Prostate gland (tissue), 2 donors: Measurements from ENCODE around the gene EARS2.

Experiments used
- CTCF ChIP-seq, 4 experiments: fragments of 200-600 bp in 2 of 4; fragments of 450-650 bp in 2 of 4; sonication (generic) in 2 of 4; IDR thresholded peaks; 1 replicate in 3 of 4; 2 replicates in 1 of 4; pipeline ENCODE4 v1.5.1; 2016 to 2019; ENCODE audit warnings: antibody characterized with exemption in 4 of 4, mild to moderate bottlenecking in 2 of 4, moderate library complexity in 2 of 4
- POLR2A ChIP-seq: fragments of 450-650 bp; IDR thresholded peaks from one replicate; pipeline ENCODE4 v1.6.1; 2016; ENCODE audit warnings: antibody characterized with exemption, mild to moderate bottlenecking
- POLR2AphosphoS5 ChIP-seq: sonication (generic); formaldehyde crosslinking; IDR thresholded peaks from one replicate; pipeline ENCODE4 v1.6.1; 2017; ENCODE audit warnings: antibody characterized with exemption

DNA sequence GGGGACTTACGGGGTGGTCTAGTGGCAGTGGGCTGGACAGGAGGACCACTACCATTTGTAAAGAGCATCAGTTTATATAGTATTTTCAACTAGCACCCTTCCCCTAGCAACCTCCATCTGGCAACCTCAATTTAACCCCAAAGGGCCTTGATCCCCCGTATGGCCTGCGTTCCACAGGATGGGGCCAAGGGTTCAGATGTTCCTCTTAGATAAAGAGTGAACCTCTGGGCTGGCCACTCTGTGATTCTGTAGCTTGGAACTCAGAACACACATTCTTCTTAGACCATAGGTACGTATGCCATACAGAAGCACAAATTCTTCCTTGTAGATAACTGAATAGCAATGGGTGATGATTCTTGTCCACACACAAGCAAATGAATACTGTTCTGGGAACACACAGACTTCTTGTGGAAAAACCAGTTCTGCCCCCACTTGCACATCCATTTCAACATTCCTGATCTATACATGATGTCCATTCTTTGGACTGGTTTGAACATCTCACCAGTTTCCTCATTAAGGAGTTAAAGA lies 44.9 kb downstream of the EARS2 start:
- TF ChIP-seq CTCF (IDR thresholded peaks at IDR 0.05), result no peak
- no peak for TF ChIP-seq POLR2A
- no peak for TF ChIP-seq POLR2AphosphoS5
